H1 (cell line): Measurements from ENCODE around the gene ADAMTS13. TPM values are rescaled to one million over a fixed set of nuclear protein-coding genes. Genes with fewer than 3 reads are reported as not detected.

Experiments used
- CTCF ChIA-PET: fragments of 300-600 bp; sonication (Branson Sonifier 250); formaldehyde crosslinking; loops from one replicate; lab custom pipeline; 2021; ENCODE audit not compliant: partially characterized antibody; lab: Charles Lee
- POLR2A ChIA-PET: fragments of 300-600 bp; sonication (Branson Sonifier 250); formaldehyde crosslinking; loops from one replicate; lab custom pipeline; 2021; ENCODE audit warnings: inconsistent platforms; ENCODE audit not compliant: partially characterized antibody; lab: Charles Lee
- DNase-seq, 2 experiments: peaks; one replicate each; pipeline versions ENCODE4 v3.0.0 to v3.0.0-alpha.2; 2010 to 2022; ENCODE audit warnings: low spot score in 2 of 2, low read depth in 1 of 2, mixed read lengths in 1 of 2
- FAIRE-seq: peaks from 2 replicates; lab custom pipeline; 2011; peaks lifted over from hg19 to GRCh38; lab: Jason Lieb, UNC
- H2AFZ ChIP-seq: 2 replicates; pipeline ENCODE4 v1.8.1; 2012; ENCODE audit warnings: low read length, inconsistent platforms
- H2AK5ac ChIP-seq: 2 replicates; pipeline ENCODE4 v1.6.1; 2013; ENCODE audit warnings: low read depth, low read length
- H2BK120ac ChIP-seq: replicated peaks from 2 replicates; pipeline ENCODE3; 2013; ENCODE audit warnings: low read depth, low read length, inconsistent platforms
- H2BK12ac ChIP-seq: 2 replicates; pipeline ENCODE4 v1.6.1; 2013; ENCODE audit warnings: low read depth, low read length
- H2BK15ac ChIP-seq: 2 replicates; pipeline ENCODE4 v1.6.1; 2013; ENCODE audit warnings: low read length
- H2BK20ac ChIP-seq: 2 replicates; pipeline ENCODE4 v1.6.1; 2013; ENCODE audit warnings: low read length
- H2BK5ac ChIP-seq: 2 replicates; pipeline ENCODE4 v1.6.1; 2013; ENCODE audit warnings: low read depth, low read length
- H3K14ac ChIP-seq: 2 replicates; pipeline ENCODE4 v1.6.1; 2013; ENCODE audit warnings: inconsistent platforms; ENCODE audit not compliant: insufficient read length
- H3K18ac ChIP-seq: 2 replicates; pipeline ENCODE4 v1.6.1; 2013; ENCODE audit warnings: low read length; ENCODE audit errors: extremely low read depth
- H3K23ac ChIP-seq: 2 replicates; pipeline ENCODE4 v1.6.1; 2013; ENCODE audit warnings: inconsistent platforms; ENCODE audit not compliant: insufficient read length
- H3K23me2 ChIP-seq: 2 replicates; pipeline ENCODE4 v1.6.1; 2013; ENCODE audit warnings: low read depth, low read length
- H3K27ac ChIP-seq: 2 replicates; pipeline ENCODE4 v1.6.1; 2011; ENCODE audit warnings: low read depth, low read length, inconsistent platforms
- H3K27me3 ChIP-seq, 4 experiments: replicated peaks in 1 of 4; 1 replicate in 1 of 4; 2 replicates in 3 of 4; pipeline versions ENCODE4 v1.6.1 to v1.8.1; 2011 to 2013; ENCODE audit warnings: low read length in 3 of 4, mild to moderate bottlenecking in 3 of 4, inconsistent platforms in 2 of 4, mixed read lengths in 2 of 4, moderate library complexity in 1 of 4; ENCODE audit not compliant: control insufficient read depth in 3 of 4, insufficient read depth in 3 of 4; ENCODE audit errors: extremely low read depth in 1 of 4
- H3K36me3 ChIP-seq, 4 experiments: 2 replicates each; pipeline versions ENCODE4 v1.6.1 to v1.8.1; 2011 to 2013; ENCODE audit warnings: mild to moderate bottlenecking in 4 of 4, low read length in 3 of 4, moderate library complexity in 2 of 4, control low read depth in 1 of 4, inconsistent platforms in 1 of 4; ENCODE audit not compliant: insufficient read depth in 4 of 4, control insufficient read depth in 2 of 4
- H3K4ac ChIP-seq: replicated peaks from 2 replicates; pipeline ENCODE3; 2013; ENCODE audit warnings: low read length, low read depth, mixed read lengths, inconsistent platforms; ENCODE audit not compliant: insufficient read length
- H3K4me1 ChIP-seq, 4 experiments: replicated peaks in 1 of 4; 1 replicate in 1 of 4; 2 replicates in 3 of 4; pipeline versions ENCODE4 v1.6.1 to v1.8.1; 2011 to 2013; ENCODE audit warnings: low read length in 3 of 4, inconsistent platforms in 2 of 4, mixed read lengths in 1 of 4; ENCODE audit not compliant: insufficient read depth in 4 of 4, control insufficient read depth in 3 of 4
- H3K4me2 ChIP-seq, 2 experiments: 2 replicates each; pipeline versions ENCODE4 v1.6.1 to v1.8.1; 2011 to 2013; ENCODE audit warnings: low read depth in 2 of 2, low read length in 2 of 2, control low read depth in 1 of 2, inconsistent platforms in 1 of 2, mild to moderate bottlenecking in 1 of 2; ENCODE audit not compliant: insufficient read depth in 1 of 2
- H3K4me3 ChIP-seq, 4 experiments: fragments of 200-600, 300-600 bp in 1 of 4; sonication (generic), shearing (Covaris generic), sonication (Bioruptor Twin) in 1 of 4; 2 replicates each; pipeline versions ENCODE4 v1.5.1 to v1.8.1; 2011 to 2016; ENCODE audit warnings: low read length in 4 of 4, low read depth in 3 of 4, control low read depth in 2 of 4, inconsistent platforms in 2 of 4, mild to moderate bottlenecking in 2 of 4, mixed read lengths in 1 of 4, moderate library complexity in 1 of 4; ENCODE audit not compliant: insufficient read depth in 2 of 4; ENCODE audit errors: extremely low read depth in 1 of 4
- H3K56ac ChIP-seq: replicated peaks from 2 replicates; pipeline ENCODE3; 2013; ENCODE audit warnings: low read depth, mild to moderate bottlenecking, mixed read lengths, low read length, inconsistent platforms; ENCODE audit not compliant: insufficient read length
- H3K79me1 ChIP-seq: 2 replicates; pipeline ENCODE4 v1.6.1; 2013; ENCODE audit warnings: low read depth, low read length, control low read depth
- H3K79me2 ChIP-seq, 2 experiments: 2 replicates each; pipeline versions ENCODE4 v1.6.1 to v1.8.1; 2012 to 2013; ENCODE audit warnings: low read length in 2 of 2, mild to moderate bottlenecking in 2 of 2, inconsistent platforms in 1 of 2; ENCODE audit not compliant: insufficient read depth in 2 of 2, control insufficient read depth in 1 of 2
- H3K9ac ChIP-seq, 4 experiments: replicated peaks in 1 of 4; 1 replicate in 1 of 4; 2 replicates in 3 of 4; pipeline versions ENCODE4 v1.6.1 to v1.8.1; 2011 to 2013; ENCODE audit warnings: low read depth in 3 of 4, low read length in 3 of 4, control low read depth in 2 of 4, mild to moderate bottlenecking in 2 of 4, moderate library complexity in 2 of 4, inconsistent platforms in 1 of 4; ENCODE audit errors: extremely low read depth in 1 of 4
- H3K9me3 ChIP-seq, 2 experiments: 2 replicates each; pipeline versions ENCODE4 v1.6.1 to v1.8.1; 2012 to 2013; ENCODE audit warnings: mild to moderate bottlenecking in 2 of 2, moderate library complexity in 2 of 2, control low read depth in 1 of 2, inconsistent platforms in 1 of 2, low read depth in 1 of 2, low read length in 1 of 2, mixed read lengths in 1 of 2; ENCODE audit not compliant: insufficient read depth in 2 of 2
- H4K20me1 ChIP-seq, 2 experiments: replicated peaks in 1 of 2; 2 replicates each; pipeline versions ENCODE3 to v1.8.1; 2011 to 2013; ENCODE audit warnings: inconsistent platforms in 2 of 2, low read length in 2 of 2, mild to moderate bottlenecking in 1 of 2; ENCODE audit not compliant: insufficient read depth in 2 of 2, control insufficient read depth in 1 of 2
- H4K5ac ChIP-seq: 2 replicates; pipeline ENCODE4 v1.6.1; 2013; ENCODE audit warnings: low read length, low read depth, mixed read lengths, inconsistent platforms; ENCODE audit not compliant: insufficient read length
- H4K8ac ChIP-seq: 2 replicates; pipeline ENCODE4 v1.8.0; 2013; ENCODE audit warnings: mild to moderate bottlenecking, moderate library complexity, low read length, inconsistent platforms; ENCODE audit not compliant: insufficient read depth; ENCODE audit errors: extremely low read depth
- H4K91ac ChIP-seq: replicated peaks from 2 replicates; pipeline ENCODE3; 2013; ENCODE audit warnings: low read length, mixed read lengths, inconsistent platforms; ENCODE audit not compliant: insufficient read length
- BACH1 ChIP-seq: IDR thresholded peaks from 2 replicates; pipeline ENCODE4 v1.6.1; 2012; ENCODE audit warnings: low read length, improper control_type of control experiment
- BCL11A ChIP-seq, 2 experiments: IDR thresholded peaks; one replicate each; pipeline ENCODE4 v1.6.1; 2011; ENCODE audit warnings: low read depth in 2 of 2, low read length in 2 of 2, mild to moderate bottlenecking in 2 of 2
- CEBPB ChIP-seq: IDR thresholded peaks from 2 replicates; pipeline ENCODE4 v1.6.1; 2012; ENCODE audit warnings: low read depth, low read length
- EP300 ChIP-seq, 2 experiments: IDR thresholded peaks; 1 replicate in 1 of 2; 2 replicates in 1 of 2; pipeline ENCODE4 v1.6.1; 2011 to 2012; ENCODE audit warnings: low read depth in 2 of 2, low read length in 2 of 2, mild to moderate bottlenecking in 2 of 2, borderline replicate concordance in 1 of 2, inconsistent platforms in 1 of 2, moderate library complexity in 1 of 2
- EZH2 ChIP-seq: fragments of 200-600 bp; sonication (generic); IDR thresholded peaks from 2 replicates; pipeline ENCODE4 v1.7.1; 2012; ENCODE audit warnings: low read depth, mild to moderate bottlenecking, moderate library complexity, low read length, inconsistent platforms; ENCODE audit not compliant: severe bottlenecking
- GTF2F1 ChIP-seq: IDR thresholded peaks from 2 replicates; pipeline ENCODE4 v1.6.1; 2012; ENCODE audit warnings: low read depth, low read length, improper control_type of control experiment, borderline replicate concordance
- JUN ChIP-seq: IDR thresholded peaks from 2 replicates; pipeline ENCODE4 v1.6.1; 2011; ENCODE audit warnings: low read depth, mild to moderate bottlenecking, improper control_type of control experiment, low read length
- KDM1A ChIP-seq: fragments of 200-600, 300-600 bp; sonication (generic); IDR thresholded peaks from 2 replicates; pipeline ENCODE4 v1.7.1; 2016; ENCODE audit warnings: mild to moderate bottlenecking, low read length, borderline replicate concordance
- MAFK ChIP-seq: IDR thresholded peaks from 2 replicates; pipeline ENCODE4 v1.6.1; 2012; ENCODE audit warnings: low read depth, mild to moderate bottlenecking, improper control_type of control experiment, low read length
- RAD21 ChIP-seq, 2 experiments: IDR thresholded peaks in 1 of 2; conservative IDR thresholded peaks in 1 of 2; 2 replicates each; pipeline ENCODE4 v1.6.1; 2011; ENCODE audit warnings: low read depth in 2 of 2, low read length in 2 of 2, improper control_type of control experiment in 1 of 2, inconsistent platforms in 1 of 2, mild to moderate bottlenecking in 1 of 2, moderate library complexity in 1 of 2
- SIX5 ChIP-seq: IDR thresholded peaks from 2 replicates; pipeline ENCODE4 v1.6.1; 2011; ENCODE audit warnings: mild to moderate bottlenecking, low read depth, low read length
- SP1 ChIP-seq: IDR thresholded peaks from 2 replicates; pipeline ENCODE4 v1.6.1; 2011; ENCODE audit warnings: low read depth, low read length
- TAF1 ChIP-seq: IDR thresholded peaks from 2 replicates; pipeline ENCODE4 v1.6.1; 2011; ENCODE audit warnings: mild to moderate bottlenecking, low read depth, low read length
- WGBS, 2 experiments: shearing (Covaris generic) in 1 of 2; methylation state at CpG; one replicate each; pipeline versions ENCODE4 v1.1.6 to v1.1.7; 2013 to 2015; ENCODE audit warnings: low lambda C conversion rate in 2 of 2, mixed read lengths in 2 of 2, inconsistent platforms in 1 of 2, low coverage in 1 of 2, missing lambda C conversion rate in 1 of 2; ENCODE audit not compliant: insufficient replicate concordance in 2 of 2, insufficient coverage in 1 of 2, insufficient read length in 1 of 2; ENCODE audit errors: extremely low coverage in 1 of 2, missing lambda C conversion rate in 1 of 2; 5-methylcytosine and 5-hydroxymethylcytosine counted together
- polyA plus RNA-seq, 7 experiments: library from polyadenylated mRNA; depleted of rRNA in 3 of 7; stranded (reverse) in 5 of 7; unstranded in 2 of 7; fragments of >200 nt in 5 of 7; fragments of 200-250 nt in 2 of 7; gene quantifications; 1 replicate in 5 of 7; 2 replicates in 1 of 7; 4 replicates in 1 of 7; pipeline versions ENCODE4 v1.2.1 to v1.2.3, GENCODE V29; 2011 to 2013; ENCODE audit warnings: missing spikeins in 2 of 7, mixed read lengths in 2 of 7
- total RNA-seq: library from RNA; stranded (reverse); fragmentation: NEBNext Ultra II Directional; extraction: Animal tissue kit (Norgen Biotek cat#: 25700); gene quantifications from 2 replicates; pipeline ENCODE4 v1.2.1, GENCODE V29; 2021
- TF ChIP-seq, protein P1 (sequence below): IDR thresholded peaks from 2 replicates; pipeline ENCODE4 v1.6.1; 2012; ENCODE audit warnings: inconsistent platforms

Gene ADAMTS13
- total and polyA plus RNA-seq, 2 of the 8 experiments (the other 6 are each of a cell fraction or from before 2014, with no cell fraction given) = 4.4 to 5.8 TPM

GRCh38 chr9:133424187-133424586 lies 2.0 kb downstream of the ADAMTS13 start:
- Histone ChIP-seq H2BK5ac (no peak overlapping the region), H3K79me1 (no peaks in the 10 kb centered on the region), H3K4me3 (no peak overlapping the region), H2AFZ (no peak overlapping the region), H2BK12ac (no peak overlapping the region), H3K4ac (no peak overlapping the region), H4K5ac (no peak overlapping the region), H2BK20ac (no peak overlapping the region), H3K79me2 (no peaks in the 10 kb centered on the region), H3K9me3 (no peaks in the 10 kb centered on the region), H3K4me2 (no peak overlapping the region), H3K36me3 (no peaks in the 10 kb centered on the region), H2BK15ac (no peak overlapping the region), H3K18ac (no peak overlapping the region), H4K91ac (no peak overlapping the region), H3K9ac (no peak overlapping the region), H3K23ac (no peak overlapping the region), H4K8ac (no peak overlapping the region), H2AK5ac (no peak overlapping the region), H3K23me2 (peaks cover 2% of the 10 kb centered on the region), H3K14ac (no peak overlapping the region), H2BK120ac (no peak overlapping the region), H3K27me3 (peaks cover 0 to 8% (median 1%) of the 10 kb centered on the region in 4 experiments; a peak in 3 of 7 replicates), H3K4me1 (peaks cover 0 to 11% (median 5%) of the 10 kb centered on the region in 4 experiments; a peak in 5 of 7 replicates), H4K20me1 (no peaks in the 10 kb centered on the region), H3K56ac (no peak overlapping the region), H3K27ac (no peak overlapping the region)
- ChIA-PET CTCF (interaction anchor here (0.7 to 3.7 kb wide), 6 partner anchors 18 to 82 kb away, joined by 3 to 16 read pairs (median 3); no protein-coding TSS in a partner anchor), POLR2A (interaction anchor here (1.0 to 3.6 kb wide), 3 partner anchors 15 to 76 kb away, joined by 3 to 19 read pairs (median 3); partner anchors contain the start of genes MED22 and RPL7A)
- TF ChIP-seq CEBPB (no peak), SIX5 (no peak), BCL11A (IDR thresholded peaks at IDR 0.05; ENCODE audit: low read depth in 2 of 2, low read length in 2 of 2) (no peak), RAD21 (IDR thresholded peaks at IDR 0.05 in 1 of 2, conservative IDR thresholded peaks at IDR 0.05 in 1 of 2; ENCODE audit: low read depth in 2 of 2, low read length in 2 of 2) (no peak), EP300 (IDR thresholded peaks at IDR 0.05; ENCODE audit: borderline replicate concordance in 1 of 2, low read depth in 2 of 2, low read length in 2 of 2) (no peak), BACH1 (no peak), EZH2 (no peak), JUN (no peak), TAF1 (no peak), KDM1A (no peak), SP1 (no peak), GTF2F1 (no peak), MAFK (no peak)
- TF ChIP-seq, protein P1, sequence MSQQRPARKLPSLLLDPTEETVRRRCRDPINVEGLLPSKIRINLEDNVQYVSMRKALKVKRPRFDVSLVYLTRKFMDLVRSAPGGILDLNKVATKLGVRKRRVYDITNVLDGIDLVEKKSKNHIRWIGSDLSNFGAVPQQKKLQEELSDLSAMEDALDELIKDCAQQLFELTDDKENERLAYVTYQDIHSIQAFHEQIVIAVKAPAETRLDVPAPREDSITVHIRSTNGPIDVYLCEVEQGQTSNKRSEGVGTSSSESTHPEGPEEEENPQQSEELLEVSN = no peak
- 82% methylated on average over 11 of the region's 12 CpGs; no CpG with 5 or more reads in 1 of the 2 experiments for WGBS, 2 experiments
- FAIRE-seq (no peak), DNase-seq (no peak)
